ENCODE data around the gene TPM4. TPM values are rescaled to one million over a fixed set of nuclear protein-coding genes. Genes with fewer than 3 reads are reported as not detected.

The TPM4 gene
- total and polyA plus RNA-seq, 2 of the 8 experiments (the other 6 are each of a cell fraction or from before 2014, with no cell fraction given): 160 to 359 TPM

GRCh38 chr19:16041991-16042386, 34.3 kb upstream of the TPM4 start:
- Histone ChIP-seq H3K23me2 (ENCODE audit: low read depth, low read length) (peaks cover 8% of the 10 kb centered on the region; the same call in 1 of the 2 replicates), H3K56ac (replicated peaks; ENCODE audit: insufficient read length, low read depth, low read length) (no peak overlapping the region), H2AFZ (ENCODE audit: low read length) (no peak overlapping the region), H3K79me2 (ENCODE audit: control insufficient read depth in 1 of 2, insufficient read depth in 2 of 2, low read length in 2 of 2) (no peaks in the 10 kb centered on the region), H2BK20ac (ENCODE audit: low read length) (no peak overlapping the region), H2BK120ac (replicated peaks; ENCODE audit: low read depth, low read length) (no peak overlapping the region), H2BK12ac (ENCODE audit: low read depth, low read length) (no peak overlapping the region), H3K27me3 (replicated peaks in 1 of 4; ENCODE audit: control insufficient read depth in 3 of 4, extremely low read depth in 1 of 4, insufficient read depth in 3 of 4, low read length in 3 of 4) (no peaks in the 10 kb centered on the region), H2BK5ac (ENCODE audit: low read depth, low read length) (no peak overlapping the region), H3K23ac (ENCODE audit: insufficient read length) (no peak overlapping the region), H4K5ac (ENCODE audit: insufficient read length, low read depth, low read length) (no peak overlapping the region), H3K4me1 (replicated peaks in 1 of 4; ENCODE audit: control insufficient read depth in 3 of 4, insufficient read depth in 4 of 4, low read length in 3 of 4) (no peaks in the 10 kb centered on the region), H3K9ac (replicated peaks in 1 of 4; ENCODE audit: extremely low read depth in 1 of 4, low read depth in 3 of 4, low read length in 3 of 4) (no peak overlapping the region), H3K4me3 (ENCODE audit: extremely low read depth in 1 of 4, insufficient read depth in 2 of 4, low read depth in 3 of 4, low read length in 4 of 4) (peak overlapping the region in 1 of 4 experiments; percentile 13; a peak in 1 of 8 replicates), H3K14ac (ENCODE audit: insufficient read length) (no peak overlapping the region), H2BK15ac (ENCODE audit: low read length) (no peak overlapping the region), H4K91ac (replicated peaks; ENCODE audit: insufficient read length, low read length) (no peak overlapping the region), H3K18ac (ENCODE audit: extremely low read depth, low read length) (no peak overlapping the region), H3K36me3 (ENCODE audit: control insufficient read depth in 2 of 4, insufficient read depth in 4 of 4, low read length in 3 of 4) (no peaks in the 10 kb centered on the region), H3K27ac (ENCODE audit: low read depth, low read length) (no peak overlapping the region), H4K8ac (ENCODE audit: extremely low read depth, insufficient read depth, low read length) (no peak overlapping the region), H3K4ac (replicated peaks; ENCODE audit: insufficient read length, low read depth, low read length) (no peak overlapping the region), H3K79me1 (ENCODE audit: low read depth, low read length) (no peaks in the 10 kb centered on the region), H2AK5ac (ENCODE audit: low read depth, low read length) (no peak overlapping the region), H3K4me2 (ENCODE audit: insufficient read depth in 1 of 2, low read depth in 2 of 2, low read length in 2 of 2) (peak overlapping the region in 1 of 2 experiments; percentile 29; a peak in 1 of 4 replicates), H3K9me3 (ENCODE audit: insufficient read depth in 2 of 2, low read depth in 1 of 2, low read length in 1 of 2) (peaks cover 21 to 24% of the 10 kb centered on the region in 2 experiments), H4K20me1 (replicated peaks in 1 of 2; ENCODE audit: control insufficient read depth in 1 of 2, insufficient read depth in 2 of 2, low read length in 2 of 2) (no peaks in the 10 kb centered on the region)
- FAIRE-seq (no peak), DNase-seq (ENCODE audit: low read depth in 1 of 2, low spot score in 2 of 2) (no peak)
- ChIA-PET POLR2A (ENCODE audit: partially characterized antibody) (interaction anchor here (0.8 to 1.8 kb wide), 5 partner anchors 30 to 66 kb away, joined by 3 to 5 read pairs (median 3); partner anchors contain the start of gene TPM4), CTCF (ENCODE audit: partially characterized antibody) (interaction anchor here (0.5 to 3.6 kb wide), 22 partner anchors 10 to 976 kb away, joined by 3 to 38 read pairs (median 4); partner anchors contain the start of genes FAM32A, RAB8A and TPM4)
- 73% methylated on average over 8 of the region's 9 CpGs; no CpG with 5 or more reads in 1 of the 2 experiments for WGBS, 2 experiments (ENCODE audit: extremely low coverage in 1 of 2, insufficient coverage in 1 of 2, insufficient read length in 1 of 2, insufficient replicate concordance in 2 of 2, low coverage in 1 of 2, low lambda C conversion rate in 2 of 2, missing lambda C conversion rate in 1 of 2)
- TF ChIP-seq CTCF (IDR thresholded peaks at IDR 0.05; ENCODE audit: control extremely low read depth in 1 of 3, insufficient read depth in 1 of 3, low read depth in 1 of 3, low read length in 3 of 3) (no peak), KDM5A (IDR thresholded peaks at IDR 0.05; ENCODE audit: low read length) (no peak), CEBPB (IDR thresholded peaks at IDR 0.05; ENCODE audit: low read depth, low read length) (0 out of 2 replicates have a peak, but pooled peaks have one; percentile 8), USF2 (IDR thresholded peaks at IDR 0.05; ENCODE audit: low read length) (no peak), RBBP5 (IDR thresholded peaks at IDR 0.05; ENCODE audit: borderline replicate concordance, low read depth, low read length) (no peak)
